ENCODE data around the gene CBX8.

CBX8 gene

DNA sequence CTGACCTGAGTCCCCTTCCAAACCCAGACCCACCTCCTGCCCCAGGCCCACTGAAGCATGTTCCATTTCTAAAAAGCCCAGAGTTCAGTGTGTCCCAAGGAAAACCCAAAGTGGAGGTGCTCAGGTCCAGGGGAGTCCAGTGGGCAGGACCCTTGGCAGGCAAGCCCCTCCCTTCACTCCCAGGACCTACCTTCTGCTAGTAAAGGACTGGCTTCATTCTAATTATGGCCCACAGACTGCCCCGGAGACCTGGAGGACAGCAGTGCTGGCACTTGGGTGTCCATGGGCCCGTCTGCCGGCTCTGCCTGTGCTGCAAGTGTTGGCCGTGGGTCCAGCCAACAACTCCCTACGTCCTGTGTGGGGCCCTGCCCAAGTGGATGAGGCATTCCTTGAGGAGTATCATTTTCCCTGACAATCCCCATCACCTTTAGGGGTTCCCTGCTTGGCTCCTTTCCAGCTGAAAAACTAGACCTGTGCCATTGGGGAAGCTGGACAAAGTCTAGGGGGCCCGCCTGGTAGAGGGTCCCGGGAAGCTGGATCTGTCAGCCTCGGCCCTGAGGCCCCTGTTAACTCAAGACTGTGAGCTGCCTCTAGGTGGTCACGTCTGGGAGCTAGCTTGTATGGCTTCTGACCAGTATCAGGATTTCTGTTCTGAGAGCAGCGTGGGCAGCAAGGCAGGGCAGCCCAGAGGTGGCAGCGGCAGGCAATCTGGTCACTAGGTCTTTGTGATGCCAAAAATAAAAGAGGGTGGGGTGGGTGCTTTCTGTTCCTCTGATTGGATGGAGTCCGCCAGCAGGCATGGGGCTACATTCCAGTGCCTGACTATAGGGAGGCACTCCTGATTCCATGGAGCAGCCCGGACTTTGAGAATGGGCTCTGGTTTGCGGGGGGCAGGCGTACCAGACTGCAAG lies 10.7 kb downstream of the CBX8 start:
- no peak for DNase-seq
- no peak for ATAC-seq (replicated peaks)
- Mint-ChIP-seq H3K9me3 (no peaks in the 10 kb centered on the region), H3K27me3 (peaks cover 71 to 86% of the 10 kb centered on the region in 2 donors), H3K36me3 (ENCODE audit: insufficient read depth) (peaks cover 10% of the 10 kb centered on the region), H3K4me1 (ENCODE audit: low read depth in 2 of 2) (peaks cover 0 to 5% of the 10 kb centered on the region in 2 donors), H3K4me3 (no peak overlapping the region), H3K27ac (no peak overlapping the region)

DNA sequence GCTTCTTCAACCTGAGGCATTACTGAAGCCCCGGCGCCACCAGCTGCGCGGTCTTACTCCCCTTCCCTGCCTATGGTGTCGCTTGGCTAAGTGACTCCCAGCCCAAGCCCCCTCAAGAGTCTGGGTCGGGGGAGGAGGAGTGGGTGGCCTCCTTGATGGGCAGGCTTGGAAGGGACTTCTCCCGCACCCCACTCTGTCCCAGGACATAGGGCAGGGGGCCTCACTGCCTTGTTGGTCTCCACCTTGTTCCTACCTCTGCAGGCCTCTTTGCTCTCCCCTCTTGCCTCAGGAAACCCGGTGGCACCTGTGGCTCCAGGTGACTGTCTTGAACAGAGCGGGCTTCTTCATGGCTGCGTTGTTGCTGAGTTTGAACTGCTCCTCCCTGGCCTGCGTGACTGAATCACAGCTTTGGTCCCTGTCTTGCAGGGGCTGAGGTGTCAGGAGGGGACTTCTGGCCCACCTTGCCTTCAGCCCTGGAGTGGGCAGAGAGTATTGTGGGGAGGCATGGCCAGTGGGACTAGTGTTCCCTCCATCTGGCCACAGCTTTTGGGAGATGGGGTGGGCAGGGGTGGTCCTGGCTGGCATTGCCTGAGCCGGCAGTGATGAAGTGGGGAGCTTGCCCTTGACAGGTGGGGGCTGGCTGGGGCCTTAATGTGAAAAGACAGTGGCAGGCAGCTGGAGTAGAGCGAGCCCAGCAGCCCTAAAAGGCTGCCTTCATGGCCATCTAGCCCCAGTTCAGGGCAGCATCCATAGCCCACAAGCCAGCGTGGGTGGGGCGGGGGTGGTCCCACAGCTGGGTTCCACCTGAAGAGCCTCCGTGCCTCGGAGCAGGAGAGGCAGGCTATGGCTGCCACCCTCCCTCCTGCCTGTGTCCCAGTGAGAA lies 11.6 kb downstream of the CBX8 start:
- DNase-seq (no peak), ATAC-seq (replicated peaks) (no peak)
- Mint-ChIP-seq H3K4me3 (no peak overlapping the region), H3K27ac (no peak overlapping the region), H3K27me3 (peaks cover 73 to 86% of the 10 kb centered on the region in 2 donors), H3K36me3 (ENCODE audit: insufficient read depth) (peaks cover 6% of the 10 kb centered on the region), H3K9me3 (no peaks in the 10 kb centered on the region), H3K4me1 (ENCODE audit: low read depth in 2 of 2) (peaks cover 0 to 4% of the 10 kb centered on the region in 2 donors)

DNA sequence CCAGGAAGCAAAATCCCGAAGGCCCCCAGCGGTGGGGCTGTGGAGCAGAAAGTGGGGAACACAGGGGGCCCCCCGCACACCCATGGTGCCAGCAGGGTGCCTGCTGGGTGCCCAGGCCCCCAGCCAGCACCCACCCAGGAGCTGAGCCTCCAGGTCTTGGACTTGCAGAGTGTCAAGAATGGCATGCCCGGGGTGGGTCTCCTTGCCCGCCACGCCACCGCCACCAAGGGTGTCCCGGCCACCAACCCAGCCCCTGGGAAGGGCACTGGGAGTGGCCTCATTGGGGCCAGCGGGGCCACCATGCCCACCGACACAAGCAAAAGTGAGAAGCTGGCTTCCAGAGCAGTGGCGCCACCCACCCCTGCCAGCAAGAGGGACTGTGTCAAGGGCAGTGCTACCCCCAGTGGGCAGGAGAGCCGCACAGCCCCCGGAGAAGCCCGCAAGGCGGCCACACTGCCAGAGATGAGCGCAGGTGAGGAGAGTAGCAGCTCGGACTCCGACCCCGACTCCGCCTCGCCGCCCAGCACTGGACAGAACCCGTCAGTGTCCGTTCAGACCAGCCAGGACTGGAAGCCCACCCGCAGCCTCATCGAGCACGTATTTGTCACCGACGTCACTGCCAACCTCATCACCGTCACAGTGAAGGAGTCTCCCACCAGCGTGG lies 12.4 kb downstream of the CBX8 start:
- peaks cover 0 to 4% of the 10 kb centered on the region in 2 donors for H3K4me1 Mint-ChIP-seq (ENCODE audit: low read depth in 2 of 2)
- no peaks in the 10 kb centered on the region for H3K9me3 Mint-ChIP-seq
- peaks cover 6% of the 10 kb centered on the region for H3K36me3 Mint-ChIP-seq (ENCODE audit: insufficient read depth)
- peaks cover 81 to 89% of the 10 kb centered on the region in 2 donors for H3K27me3 Mint-ChIP-seq
- no peak for ATAC-seq (replicated peaks)
- no peak overlapping the region for H3K27ac Mint-ChIP-seq
- no peak overlapping the region for H3K4me3 Mint-ChIP-seq
- DNase-seq: no peak

DNA sequence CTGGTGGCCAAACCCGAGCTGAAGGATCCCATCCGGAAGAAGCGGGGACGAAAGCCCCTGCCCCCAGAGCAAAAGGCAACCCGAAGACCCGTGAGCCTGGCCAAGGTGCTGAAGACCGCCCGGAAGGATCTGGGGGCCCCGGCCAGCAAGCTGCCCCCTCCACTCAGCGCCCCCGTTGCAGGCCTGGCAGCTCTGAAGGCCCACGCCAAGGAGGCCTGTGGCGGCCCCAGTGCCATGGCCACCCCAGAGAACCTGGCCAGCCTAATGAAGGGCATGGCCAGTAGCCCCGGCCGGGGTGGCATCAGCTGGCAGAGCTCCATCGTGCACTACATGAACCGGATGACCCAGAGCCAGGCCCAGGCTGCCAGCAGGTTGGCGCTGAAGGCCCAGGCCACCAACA lies 13.0 kb downstream of the CBX8 start:
- peaks cover 79 to 89% of the 10 kb centered on the region in 2 donors for H3K27me3 Mint-ChIP-seq

DNA sequence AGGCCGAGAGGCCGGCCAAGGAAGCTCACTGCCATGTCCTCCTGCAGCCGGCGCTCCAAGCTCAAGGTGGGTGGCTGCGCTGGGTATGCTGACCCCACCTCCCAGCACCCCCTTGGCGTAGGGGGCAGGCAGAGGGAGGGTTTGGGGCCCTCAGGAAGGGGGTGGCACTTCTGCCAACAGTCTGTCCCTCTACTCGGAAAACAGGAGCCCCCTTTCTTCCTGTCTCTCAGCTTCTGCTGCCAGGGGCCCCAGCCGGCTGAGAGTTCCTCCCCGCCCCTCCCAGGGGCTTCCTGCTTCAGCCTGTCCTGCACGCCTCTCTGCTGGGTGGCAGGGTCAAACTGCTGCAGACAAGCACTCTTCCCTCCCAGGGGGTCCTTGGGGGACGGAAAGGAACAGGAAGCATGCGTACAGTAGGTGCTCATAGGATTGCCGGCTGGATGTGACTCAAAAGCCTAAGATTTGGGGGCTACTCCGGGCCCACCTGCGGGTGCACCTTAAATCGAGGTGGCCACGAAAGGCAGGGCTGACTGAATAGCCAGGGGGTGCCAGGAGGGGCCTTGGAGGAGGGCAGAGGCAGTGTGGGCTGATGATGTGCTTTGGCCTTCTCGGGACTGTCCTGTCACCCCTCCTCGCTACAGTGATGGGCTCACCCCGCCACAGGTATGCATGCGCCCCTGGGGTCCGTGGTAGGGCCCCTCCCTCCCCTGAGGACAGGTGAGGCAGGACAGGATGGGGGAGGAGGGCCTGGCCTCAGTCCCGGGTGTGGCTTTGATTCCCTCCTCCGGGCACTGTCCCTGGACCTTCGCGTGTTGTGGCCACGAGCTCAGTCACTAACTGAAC lies 14.9 kb downstream of the CBX8 start:
- DNase-seq (no peak), ATAC-seq (replicated peaks) (no peak)
- Mint-ChIP-seq H3K36me3 (ENCODE audit: insufficient read depth) (peaks cover 11% of the 10 kb centered on the region), H3K9me3 (no peaks in the 10 kb centered on the region), H3K27me3 (peaks cover 64 to 76% of the 10 kb centered on the region in 2 donors), H3K4me3 (no peak overlapping the region), H3K4me1 (ENCODE audit: low read depth in 2 of 2) (peaks cover 5 to 8% of the 10 kb centered on the region in 2 donors), H3K27ac (no peak overlapping the region)

More for the DNA sequence above, 13.0 kb downstream of the CBX8 start:
- H3K4me3 Mint-ChIP-seq: no peak overlapping the region
- no peaks in the 10 kb centered on the region for H3K9me3 Mint-ChIP-seq
- H3K4me1 Mint-ChIP-seq (ENCODE audit: low read depth in 2 of 2): peaks cover 1 to 2% of the 10 kb centered on the region in 2 donors
- peaks cover 3% of the 10 kb centered on the region for H3K36me3 Mint-ChIP-seq (ENCODE audit: insufficient read depth)
- no peak for DNase-seq
- H3K27ac Mint-ChIP-seq: no peak overlapping the region
- no peak for ATAC-seq (replicated peaks)

DNA sequence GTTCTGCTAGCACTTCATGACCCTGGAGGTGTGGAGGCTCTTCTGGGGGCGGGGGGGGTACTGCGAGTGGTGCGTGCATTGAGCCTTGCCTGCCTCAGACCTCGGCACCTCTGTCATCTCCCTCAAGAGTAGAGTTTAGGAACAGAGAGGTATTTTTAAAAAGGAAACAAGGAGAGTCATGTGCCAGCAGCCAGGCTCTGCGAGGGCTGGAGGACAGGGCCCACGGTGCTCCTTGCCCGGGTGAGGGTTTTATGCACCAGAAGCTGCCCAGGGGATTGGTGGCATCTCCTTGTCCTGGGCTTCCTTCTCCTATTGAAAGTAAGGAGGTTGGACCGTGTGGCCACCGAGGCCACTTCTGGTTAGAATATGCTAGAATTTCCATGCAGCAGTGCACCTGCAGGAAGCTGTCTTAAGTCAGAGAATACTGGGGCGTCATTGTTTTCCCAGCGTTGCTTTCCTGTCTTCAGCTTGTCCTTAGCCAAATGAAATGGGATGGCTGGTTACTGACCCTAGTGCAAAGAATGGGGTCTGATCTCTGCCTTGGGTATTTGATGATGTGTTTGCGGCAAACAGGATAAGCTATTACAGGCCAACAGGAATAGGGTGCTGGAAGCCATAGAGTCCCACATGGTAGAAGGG lies 15.7 kb downstream of the CBX8 start:
- Mint-ChIP-seq H3K27ac (no peak overlapping the region), H3K4me3 (no peak overlapping the region), H3K27me3 (peaks cover 64 to 76% of the 10 kb centered on the region in 2 donors), H3K4me1 (ENCODE audit: low read depth in 2 of 2) (peaks cover 5 to 11% of the 10 kb centered on the region in 2 donors), H3K36me3 (ENCODE audit: insufficient read depth) (peaks cover 12% of the 10 kb centered on the region), H3K9me3 (no peaks in the 10 kb centered on the region)
- no peak for ATAC-seq (replicated peaks)
- DNase-seq: no peak

DNA sequence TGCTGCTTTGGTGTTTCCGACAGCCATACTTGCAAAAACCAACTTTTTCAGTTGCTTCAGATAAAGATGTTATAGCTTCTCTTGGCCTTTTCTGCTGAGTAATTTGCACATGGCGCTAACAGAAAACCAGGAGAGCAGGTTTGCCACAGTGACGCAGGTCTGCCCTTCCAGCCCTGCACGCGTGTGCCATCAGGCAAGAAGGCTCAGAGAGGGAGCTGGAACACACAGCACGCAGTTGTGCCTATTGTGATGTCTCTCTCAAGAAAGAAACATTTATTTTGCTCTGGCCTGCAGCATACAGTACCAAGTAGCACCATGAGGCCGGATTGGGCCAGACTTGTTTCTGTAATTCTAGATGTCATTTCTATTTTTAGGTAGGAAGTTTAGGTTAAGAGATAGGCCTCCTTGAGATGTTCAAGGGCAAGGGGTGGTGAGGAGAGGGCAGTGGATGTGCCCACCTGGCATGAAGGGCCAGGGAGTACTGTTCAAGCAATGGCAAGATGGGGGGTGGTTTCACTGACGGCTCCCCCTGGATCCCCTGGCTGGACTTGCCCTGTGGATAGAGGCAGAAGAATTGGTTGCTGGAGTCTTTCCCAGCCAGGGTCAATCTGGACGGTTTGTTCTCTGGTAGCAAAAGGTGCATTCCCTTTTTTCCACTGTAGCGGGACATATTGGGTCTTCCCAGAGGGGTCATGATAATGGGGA lies 17.1 kb downstream of the CBX8 start:
- H3K4me1 Mint-ChIP-seq (ENCODE audit: low read depth in 2 of 2): peaks cover 5 to 11% of the 10 kb centered on the region in 2 donors
- ATAC-seq (replicated peaks) (no peak), DNase-seq (no peak)
- H3K27ac Mint-ChIP-seq: no peak overlapping the region
- H3K36me3 Mint-ChIP-seq (ENCODE audit: insufficient read depth): peaks cover 12% of the 10 kb centered on the region
- H3K4me3 Mint-ChIP-seq: peak overlapping the region; percentile 84 to 88
- peaks cover 67 to 76% of the 10 kb centered on the region in 2 donors for H3K27me3 Mint-ChIP-seq
- H3K9me3 Mint-ChIP-seq: no peaks in the 10 kb centered on the region

DNA sequence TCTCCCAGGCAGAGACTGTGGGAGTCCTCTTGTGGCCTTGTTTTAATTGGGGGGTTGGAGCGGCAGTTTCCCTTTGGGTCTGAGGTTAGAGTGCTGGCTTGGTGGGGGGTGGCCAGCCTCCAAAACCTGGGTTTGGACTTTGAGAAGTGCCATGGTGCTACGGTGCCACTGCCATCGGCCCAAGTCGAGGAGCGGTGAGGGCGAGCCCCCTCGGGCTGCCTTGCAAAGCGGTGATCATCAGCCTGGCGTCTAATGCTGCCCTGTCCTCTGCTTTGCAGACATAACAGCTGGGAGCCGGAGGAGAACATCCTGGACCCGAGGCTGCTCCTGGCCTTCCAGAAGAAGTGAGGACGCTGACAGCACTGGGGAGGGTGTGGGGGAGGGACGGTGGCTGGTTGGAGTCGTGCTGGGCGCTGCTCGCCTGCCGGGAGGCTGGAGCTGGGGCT lies 17.8 kb downstream of the CBX8 start:
- H3K27ac Mint-ChIP-seq: peak overlapping the region in 1 of 2 donors; percentile 49
- H3K4me3 Mint-ChIP-seq: peak overlapping the region; percentile 84 to 88
- peaks cover 74 to 83% of the 10 kb centered on the region in 2 donors for H3K27me3 Mint-ChIP-seq

DNA sequence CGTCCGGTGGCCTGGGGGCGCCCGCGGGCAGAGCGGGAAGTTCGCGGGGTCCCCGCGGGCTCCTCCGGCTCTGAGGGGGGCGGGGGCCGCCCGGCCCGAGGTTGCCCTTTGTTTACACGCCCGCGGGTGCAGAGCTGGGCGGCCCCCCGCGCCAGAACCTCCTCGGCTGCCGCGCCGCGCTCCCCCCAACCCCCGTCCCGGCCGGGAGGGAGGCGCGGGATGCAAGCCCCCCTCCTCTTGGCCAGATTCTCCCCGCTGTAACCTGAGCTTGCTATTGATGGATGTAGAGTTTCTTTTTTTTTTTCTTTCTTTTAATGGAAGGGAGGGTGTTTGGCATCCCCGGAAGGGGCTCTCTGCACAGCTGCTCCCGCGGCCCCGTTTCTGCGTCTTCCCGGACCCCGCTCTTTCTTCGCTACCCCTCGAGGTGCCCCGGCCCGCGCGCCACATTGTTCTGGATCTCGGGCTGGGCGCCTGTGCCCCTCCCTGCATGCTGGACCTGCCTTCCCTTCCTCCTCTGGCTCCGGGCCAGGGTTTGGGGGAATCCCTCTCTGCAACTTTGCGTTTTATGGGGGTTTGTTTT lies 18.3 kb downstream of the CBX8 start:
- peaks cover 12% of the 10 kb centered on the region for H3K36me3 Mint-ChIP-seq (ENCODE audit: insufficient read depth)
- peak overlapping the region; percentile 84 to 88 for H3K4me3 Mint-ChIP-seq
- ATAC-seq (replicated peaks): no peak
- peaks cover 5 to 11% of the 10 kb centered on the region in 2 donors for H3K4me1 Mint-ChIP-seq (ENCODE audit: low read depth in 2 of 2)
- peaks cover 76 to 87% of the 10 kb centered on the region in 2 donors for H3K27me3 Mint-ChIP-seq
- no peak for DNase-seq
- H3K9me3 Mint-ChIP-seq: no peaks in the 10 kb centered on the region
- peak overlapping the region in 1 of 2 donors; percentile 49 for H3K27ac Mint-ChIP-seq

More for the DNA sequence above, 17.8 kb downstream of the CBX8 start:
- ATAC-seq (replicated peaks) (no peak), DNase-seq (no peak)
- Mint-ChIP-seq H3K9me3 (no peaks in the 10 kb centered on the region), H3K4me1 (ENCODE audit: low read depth in 2 of 2) (peaks cover 5 to 11% of the 10 kb centered on the region in 2 donors), H3K36me3 (ENCODE audit: insufficient read depth) (peaks cover 12% of the 10 kb centered on the region)

DNA sequence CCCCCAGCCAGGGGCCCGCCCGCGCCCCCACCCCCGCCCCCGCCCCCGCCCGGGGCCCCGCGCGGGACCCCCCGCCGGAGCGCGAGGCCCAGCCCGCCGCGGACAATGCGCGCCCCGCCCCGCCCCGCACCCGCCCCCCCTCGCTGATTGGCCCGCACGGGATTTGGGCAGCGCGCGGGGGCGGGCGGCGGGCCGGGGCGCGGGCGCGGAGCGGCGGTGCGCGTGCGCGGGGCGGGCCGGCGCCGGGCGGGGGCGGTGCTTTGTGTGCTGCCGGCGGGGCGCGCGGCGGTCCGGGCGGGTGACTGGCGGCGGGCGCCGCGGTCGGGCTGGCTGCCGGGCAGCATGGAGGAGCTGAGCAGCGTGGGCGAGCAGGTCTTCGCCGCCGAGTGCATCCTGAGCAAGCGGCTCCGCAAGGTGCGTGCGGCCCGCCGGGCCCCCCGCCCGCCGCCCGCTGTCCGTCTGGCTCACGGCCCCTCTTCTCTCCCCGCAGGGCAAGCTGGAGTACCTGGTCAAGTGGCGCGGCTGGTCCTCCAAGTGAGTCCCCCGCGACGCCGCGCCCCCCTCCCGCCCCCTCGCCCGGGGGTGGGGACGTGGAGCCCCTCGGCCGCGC lies 18.9 kb downstream of the CBX8 start, which contains the start of gene CBX2:
TSS of gene CBX2 (plus strand) at position 255 of the 610 bp plus-strand sequence. CDS start at position 343, 88 bp downstream.
- peak within 1 kb of the TSS in 1 of 2 donors; percentile 49 for H3K27ac Mint-ChIP-seq
- ATAC-seq (replicated peaks): peak; percentile 84
- peak within 1 kb of the TSS; percentile 84 to 88 for H3K4me3 Mint-ChIP-seq
- peaks cover 12% of the 10 kb centered on the region for H3K36me3 Mint-ChIP-seq (ENCODE audit: insufficient read depth)
- H3K4me1 Mint-ChIP-seq (ENCODE audit: low read depth in 2 of 2): peaks cover 5 to 11% of the 10 kb centered on the region in 2 donors
- peaks cover 76 to 87% of the 10 kb centered on the region in 2 donors for H3K27me3 Mint-ChIP-seq
- DNase-seq: peak; percentile 66 to 78 (median 71)
- no peaks in the 10 kb centered on the region for H3K9me3 Mint-ChIP-seq
